Measurements from ENCODE around the gene PEAK1. TPM values are rescaled to one million over a fixed set of nuclear protein-coding genes. Genes with fewer than 3 reads are reported as not detected.

Gene PEAK1
- total RNA-seq, 1 donor from 2014 or later, result 34.2 TPM

- Mint-ChIP-seq H3K27me3 (no peaks in the 10 kb centered on the region), H3K4me1 (peaks cover 12% of the 10 kb centered on the region), H3K27ac (no peak overlapping the region), H3K9me3 (no peaks in the 10 kb centered on the region), H3K36me3 (ENCODE audit: low read depth) (no peaks in the 10 kb centered on the region), H3K4me3 (no peak overlapping the region)
- ChIA-PET CTCF (no interaction called here), POLR2A (no interaction called here)
- TF ChIP-seq, protein P1, sequence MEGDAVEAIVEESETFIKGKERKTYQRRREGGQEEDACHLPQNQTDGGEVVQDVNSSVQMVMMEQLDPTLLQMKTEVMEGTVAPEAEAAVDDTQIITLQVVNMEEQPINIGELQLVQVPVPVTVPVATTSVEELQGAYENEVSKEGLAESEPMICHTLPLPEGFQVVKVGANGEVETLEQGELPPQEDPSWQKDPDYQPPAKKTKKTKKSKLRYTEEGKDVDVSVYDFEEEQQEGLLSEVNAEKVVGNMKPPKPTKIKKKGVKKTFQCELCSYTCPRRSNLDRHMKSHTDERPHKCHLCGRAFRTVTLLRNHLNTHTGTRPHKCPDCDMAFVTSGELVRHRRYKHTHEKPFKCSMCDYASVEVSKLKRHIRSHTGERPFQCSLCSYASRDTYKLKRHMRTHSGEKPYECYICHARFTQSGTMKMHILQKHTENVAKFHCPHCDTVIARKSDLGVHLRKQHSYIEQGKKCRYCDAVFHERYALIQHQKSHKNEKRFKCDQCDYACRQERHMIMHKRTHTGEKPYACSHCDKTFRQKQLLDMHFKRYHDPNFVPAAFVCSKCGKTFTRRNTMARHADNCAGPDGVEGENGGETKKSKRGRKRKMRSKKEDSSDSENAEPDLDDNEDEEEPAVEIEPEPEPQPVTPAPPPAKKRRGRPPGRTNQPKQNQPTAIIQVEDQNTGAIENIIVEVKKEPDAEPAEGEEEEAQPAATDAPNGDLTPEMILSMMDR (IDR thresholded peaks at IDR 0.05), result no peak
- intact Hi-C loops (cut with micrococcal nuclease), result no loop called here
- ATAC-seq (ENCODE audit: low read depth), result no peak
- no peak for DNase-seq
Measured at GRCh38 chr15:77096138-77096537, 323.8 kb downstream of the PEAK1 start.

DNA sequence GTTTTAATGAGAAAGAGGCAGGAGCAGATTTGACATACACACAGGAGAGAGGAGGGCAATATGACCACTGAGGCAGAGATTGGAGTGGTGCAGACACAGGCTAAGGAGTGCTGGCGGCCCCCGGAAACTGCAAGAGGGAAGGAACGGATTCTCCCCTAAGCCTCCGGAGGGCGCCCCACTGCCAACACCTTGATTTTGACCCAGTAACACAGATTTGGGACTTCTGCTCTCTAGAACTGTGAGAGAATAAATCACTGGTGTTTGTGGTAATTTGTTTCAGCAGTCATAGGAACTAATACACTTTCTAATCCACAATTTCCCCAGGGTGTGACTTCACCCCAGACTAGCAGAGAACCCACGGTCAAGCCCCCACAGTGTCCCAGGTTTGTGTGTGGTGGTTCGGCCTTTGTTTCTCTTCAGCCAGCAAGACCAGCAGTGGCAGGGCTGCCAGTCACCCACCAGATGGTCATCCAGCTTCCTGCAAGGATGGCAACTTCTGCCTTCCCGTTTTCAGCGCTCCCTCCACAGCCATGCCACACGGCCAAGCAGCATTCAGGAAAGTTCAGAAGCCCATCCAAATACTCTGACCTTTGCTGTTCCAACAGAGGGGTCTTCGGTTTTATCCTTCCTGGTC, 325.4 kb downstream of the PEAK1 start:
- Mint-ChIP-seq H3K36me3 (ENCODE audit: low read depth) (no peaks in the 10 kb centered on the region), H3K27me3 (no peaks in the 10 kb centered on the region), H3K4me1 (peaks cover 1% of the 10 kb centered on the region), H3K9me3 (no peaks in the 10 kb centered on the region), H3K27ac (no peak overlapping the region), H3K4me3 (no peak overlapping the region)
- TF ChIP-seq, protein P1 (IDR thresholded peaks at IDR 0.05), result no peak
- intact Hi-C loops (cut with micrococcal nuclease), result no loop called here
- no peak for ATAC-seq (ENCODE audit: low read depth)
- ChIA-PET POLR2A (interaction anchor here (0.6 kb wide), 2 partner anchors 50 to 398 kb away, joined by 3 to 4 read pairs; no protein-coding TSS in a partner anchor), CTCF (no interaction called here)
- no peak for DNase-seq

GRCh38 chr15:77093436-77093835, 326.5 kb downstream of the PEAK1 start:
- Mint-ChIP-seq H3K9me3 (no peaks in the 10 kb centered on the region), H3K4me3 (no peak overlapping the region), H3K4me1 (no peaks in the 10 kb centered on the region), H3K36me3 (ENCODE audit: low read depth) (no peaks in the 10 kb centered on the region), H3K27me3 (no peaks in the 10 kb centered on the region), H3K27ac (no peak overlapping the region)
- CTCF ChIA-PET, result no interaction called here
- POLR2A ChIA-PET, result interaction anchor here (0.7 kb wide), 1 partner anchor 22 kb away, joined by 6 read pairs; the partner anchor contains the start of gene TSPAN3
- ATAC-seq (ENCODE audit: low read depth) (no peak), DNase-seq (no peak)
- intact Hi-C loops (cut with micrococcal nuclease), result no loop called here
- TF ChIP-seq, protein P1 (IDR thresholded peaks at IDR 0.05), result no peak

DNA sequence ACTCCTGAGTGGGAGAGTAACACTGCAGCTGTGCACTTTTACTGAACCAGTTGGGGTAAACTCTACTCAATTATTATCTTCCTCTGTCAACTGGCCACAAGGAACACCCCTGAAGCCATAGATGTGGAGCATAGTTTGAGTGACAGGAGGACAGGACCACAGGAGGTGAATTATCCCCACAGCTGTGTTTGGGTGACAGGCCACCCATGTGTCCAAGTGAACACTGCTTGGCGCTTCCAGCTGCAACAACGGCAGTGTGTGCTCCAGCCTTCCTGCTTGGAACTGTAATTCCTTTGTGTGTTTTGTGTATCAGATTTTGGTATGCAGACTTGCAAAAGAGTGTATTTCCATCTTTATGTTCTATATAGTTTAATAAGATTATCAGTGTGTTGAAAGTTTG, 328.8 kb downstream of the PEAK1 start:
- CTCF ChIA-PET, result no interaction called here
- Mint-ChIP-seq H3K27me3 (no peaks in the 10 kb centered on the region), H3K4me1 (peaks cover 6% of the 10 kb centered on the region), H3K4me3 (no peak overlapping the region), H3K27ac (no peak overlapping the region), H3K36me3 (ENCODE audit: low read depth) (no peaks in the 10 kb centered on the region), H3K9me3 (no peaks in the 10 kb centered on the region)
- DNase-seq (no peak), ATAC-seq (ENCODE audit: low read depth) (no peak)
- intact Hi-C loops (cut with micrococcal nuclease), result no loop called here
- POLR2A ChIA-PET, result no interaction called here
- TF ChIP-seq, protein P1 (IDR thresholded peaks at IDR 0.05), result no peak

- TF ChIP-seq, protein P1 (IDR thresholded peaks at IDR 0.05), result no peak
- DNase-seq (no peak), ATAC-seq (ENCODE audit: low read depth) (no peak)
- Mint-ChIP-seq H3K9me3 (no peaks in the 10 kb centered on the region), H3K4me3 (no peak overlapping the region), H3K4me1 (peaks cover 45% of the 10 kb centered on the region), H3K36me3 (ENCODE audit: low read depth) (no peaks in the 10 kb centered on the region), H3K27ac (no peak overlapping the region), H3K27me3 (no peaks in the 10 kb centered on the region)
- intact Hi-C loops (cut with micrococcal nuclease), result loop anchor here (10.0 kb wide), 1 partner anchor 742 kb away; no protein-coding TSS in a partner anchor
- ChIA-PET CTCF (no interaction called here), POLR2A (interaction anchor here (0.8 kb wide), 1 partner anchor 17 kb away, joined by 3 read pairs; no protein-coding TSS in a partner anchor)
Measured at GRCh38 chr15:77087213-77087612, 332.7 kb downstream of the PEAK1 start.
